Activated CD8-positive, alpha-beta memory T cell treated with anti-CD3 and anti-CD28 coated beads for 36 hours (primary cell): ENCODE results near the gene MYO15B. TPM values are rescaled to one million over a fixed set of nuclear protein-coding genes. Genes with fewer than 3 reads are reported as not detected.

Source experiments
- CTCF ChIA-PET: fragments of 350-600 bp; sonication (Branson Sonifier 250); formaldehyde crosslinking; loops from one replicate; lab custom pipeline; 2021; ENCODE audit warnings: antibody characterized with exemption; lab: Charles Lee
- POLR2A ChIA-PET: fragments of 350-600 bp; sonication (Branson Sonifier 250); formaldehyde crosslinking; loops from one replicate; lab custom pipeline; 2021; ENCODE audit warnings: antibody characterized with exemption; lab: Charles Lee
- total RNA-seq, 2 experiments: library from RNA; stranded (reverse); gene quantifications; one replicate each; pipeline ENCODE4 v1.2.3, GENCODE V29; 2021

The MYO15B gene
- total RNA-seq, 2 experiments from 2014 or later: 15.0 to 17.2 TPM

DNA sequence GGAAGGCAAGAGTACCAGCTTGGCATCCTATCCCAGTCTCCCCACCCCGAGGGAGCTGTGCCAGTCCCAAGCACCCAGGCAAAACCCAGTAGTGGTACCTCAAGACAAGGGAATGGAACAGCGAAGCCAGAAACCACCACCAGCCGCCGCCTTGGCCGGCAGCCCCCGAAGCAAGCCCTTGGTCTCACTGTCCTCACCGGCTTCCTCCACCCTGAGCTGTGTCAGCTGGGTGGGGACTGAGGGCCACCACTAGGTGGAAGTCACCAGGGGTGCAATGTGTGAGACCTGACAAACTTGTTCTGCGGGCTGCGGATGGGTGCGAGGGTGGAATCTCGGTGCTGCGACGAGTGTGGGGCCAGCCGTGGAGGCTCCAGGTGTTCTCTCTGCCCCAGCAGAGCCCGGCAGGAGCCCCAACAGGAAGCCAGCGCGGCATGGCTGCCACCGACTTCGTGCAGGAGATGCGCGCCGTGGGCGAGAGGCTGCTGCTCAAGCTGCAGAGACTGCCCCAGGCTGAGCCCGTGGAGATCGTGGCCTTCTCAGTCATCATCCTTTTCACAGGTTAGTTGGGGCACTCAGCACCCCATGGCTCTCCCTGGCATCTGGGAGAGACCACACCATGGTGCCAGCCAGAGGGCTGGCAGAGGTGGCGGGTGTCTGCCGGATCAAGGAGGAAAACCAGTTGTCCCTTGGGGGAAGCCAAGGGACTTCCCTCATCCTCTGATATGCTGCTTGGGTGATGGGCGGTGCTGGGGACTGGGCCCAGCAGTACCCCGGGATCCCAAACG lies 52.4 kb downstream of the MYO15B start:
- CTCF ChIA-PET: interaction anchor here (1.1 kb wide), 1 partner anchor 104 kb away, joined by 4 read pairs; no protein-coding TSS in a partner anchor
- POLR2A ChIA-PET: interaction anchor here (0.6 kb wide), 2 partner anchors 49 to 71 kb away, joined by 3 read pairs; no protein-coding TSS in a partner anchor

GRCh38 chr17:75640556-75641119 lies 53.0 kb downstream of the MYO15B start:
- CTCF ChIA-PET: interaction anchor here (1.1 to 2.1 kb wide), 3 partner anchors 7 to 103 kb away, joined by 4 to 12 read pairs (median 5); partner anchors contain the start of gene SMIM5
- POLR2A ChIA-PET: interaction anchor here (0.6 kb wide), 1 partner anchor 48 kb away, joined by 3 read pairs; no protein-coding TSS in a partner anchor

DNA sequence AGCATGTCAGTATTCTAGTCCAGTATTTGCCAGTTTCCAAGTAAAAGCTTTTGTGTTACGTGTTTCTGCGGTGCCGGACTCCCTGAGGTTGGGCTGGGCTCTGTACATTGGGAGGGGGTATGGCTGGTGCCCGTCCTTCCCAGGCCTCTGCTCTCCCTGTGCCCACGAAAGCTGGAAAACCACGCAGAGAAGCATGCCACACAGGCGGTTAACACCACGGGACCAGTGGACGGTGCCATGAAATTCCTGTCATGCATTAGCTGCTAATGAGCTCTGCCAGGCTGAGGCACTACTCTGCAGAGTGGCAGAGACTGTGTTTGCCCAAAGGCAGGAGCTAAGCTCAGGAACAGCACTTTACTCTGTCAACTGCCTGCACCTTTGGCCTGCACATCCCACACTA lies 53.7 kb downstream of the MYO15B start:
- CTCF ChIA-PET: interaction anchor here (1.6 to 2.1 kb wide), 2 partner anchors 8 to 16 kb away, joined by 5 to 12 read pairs; partner anchors contain the start of gene SMIM5
- POLR2A ChIA-PET: no interaction called here

GRCh38 chr17:75642182-75642783 lies 54.7 kb downstream of the MYO15B start:
- POLR2A ChIA-PET: no interaction called here

GRCh38 chr17:75642784-75643642 lies 55.4 kb downstream of the MYO15B start:
- CTCF ChIA-PET: interaction anchor here (2.1 to 5.3 kb wide), 2 partner anchors 9 to 10 kb away, joined by 12 to 35 read pairs; partner anchors contain the start of gene SMIM5
- POLR2A ChIA-PET: no interaction called here

More at GRCh38 chr17:75642182-75642783, 54.7 kb downstream of the MYO15B start:
- CTCF ChIA-PET: interaction anchor here (0.6 to 2.1 kb wide), 3 partner anchors 9 to 106 kb away, joined by 3 to 12 read pairs (median 5); partner anchors contain the start of gene SMIM5

GRCh38 chr17:75643643-75644017 lies 56.0 kb downstream of the MYO15B start:
- ChIA-PET POLR2A (no interaction called here), CTCF (interaction anchor here (1.4 to 5.3 kb wide), 2 partner anchors 10 to 107 kb away, joined by 5 to 35 read pairs; partner anchors contain the start of gene SMIM5)

DNA sequence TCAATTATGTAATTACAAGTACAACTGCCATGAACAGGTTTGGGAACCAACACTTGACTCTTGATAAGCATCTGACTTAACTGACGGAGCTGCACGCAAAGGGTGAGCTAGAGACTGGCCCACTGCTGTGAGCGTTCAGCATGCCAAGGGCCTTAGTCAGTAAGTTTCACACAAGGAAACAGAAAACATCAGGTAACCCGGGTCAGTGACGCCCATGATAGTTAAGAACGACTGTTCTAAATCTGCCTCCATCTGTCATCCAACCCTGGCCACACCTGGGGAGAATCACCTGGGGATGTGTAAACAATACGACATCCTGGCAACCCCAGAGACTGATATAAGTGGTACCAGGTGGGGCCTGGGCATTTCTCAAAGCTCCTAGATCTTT lies 57.9 kb downstream of the MYO15B start:
- POLR2A ChIA-PET: interaction anchor here (0.6 kb wide), 1 partner anchor 234 kb away, joined by 9 read pairs; no protein-coding TSS in a partner anchor
- CTCF ChIA-PET: interaction anchor here (0.6 to 5.3 kb wide), 7 partner anchors 12 to 123 kb away, joined by 3 to 35 read pairs (median 3); partner anchors contain the start of gene SMIM5

- POLR2A ChIA-PET: no interaction called here
- CTCF ChIA-PET: interaction anchor here (0.9 to 5.3 kb wide), 5 partner anchors 13 to 102 kb away, joined by 3 to 35 read pairs (median 4); partner anchors contain the start of genes RECQL5, SAP30BP and SMIM5
These were observed 58.5 kb downstream of the MYO15B start for GRCh38 chr17:75645889-75646637.

DNA sequence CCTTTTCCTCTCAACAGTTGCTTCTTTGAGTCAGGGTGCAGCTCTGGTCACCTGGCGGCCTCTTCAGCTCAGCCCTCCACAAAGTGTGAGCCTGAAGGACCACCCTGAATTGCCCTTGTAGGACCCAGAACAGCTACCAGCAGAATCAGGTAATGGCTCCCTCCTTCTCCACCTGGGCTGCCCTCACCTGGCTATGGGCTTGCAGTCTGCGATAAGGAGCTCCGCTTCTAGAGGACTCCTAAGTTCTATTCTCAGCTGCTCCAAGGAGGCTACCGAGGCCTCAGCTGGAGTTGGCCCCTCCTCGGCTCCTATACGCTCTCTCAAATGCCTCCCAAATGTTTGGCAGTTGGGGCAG lies 59.0 kb downstream of the MYO15B start:
- POLR2A ChIA-PET: no interaction called here
- CTCF ChIA-PET: interaction anchor here (0.6 to 5.3 kb wide), 4 partner anchors 13 to 101 kb away, joined by 3 to 35 read pairs (median 4); partner anchors contain the start of genes RECQL5, SAP30BP and SMIM5

GRCh38 chr17:75647061-75647460 lies 59.5 kb downstream of the MYO15B start:
- POLR2A ChIA-PET: no interaction called here
- CTCF ChIA-PET: interaction anchor here (0.6 to 5.3 kb wide), 3 partner anchors 14 to 101 kb away, joined by 3 to 35 read pairs (median 4); partner anchors contain the start of genes RECQL5, SAP30BP and SMIM5

DNA sequence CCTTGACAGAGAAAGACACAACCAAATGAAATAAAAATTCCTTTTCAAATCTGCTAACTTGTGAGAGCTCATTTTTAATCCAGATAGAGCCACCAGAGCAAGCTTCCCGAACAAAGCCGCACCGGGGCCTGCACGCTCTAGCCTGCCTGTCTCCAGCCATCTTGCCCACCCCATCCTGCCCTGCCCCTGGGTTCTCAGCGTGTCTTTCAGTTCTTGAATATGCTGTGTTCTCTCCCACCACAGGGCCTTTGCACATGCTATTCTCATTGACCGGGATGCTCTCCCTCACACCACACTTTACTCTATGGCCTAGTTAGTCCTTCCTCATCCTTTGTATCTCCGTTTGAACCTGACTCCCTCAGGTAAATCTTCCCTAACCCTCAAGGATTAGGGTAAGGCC lies 60.3 kb downstream of the MYO15B start:
- ChIA-PET CTCF (interaction anchor here (0.7 to 5.3 kb wide), 2 partner anchors 14 to 102 kb away, joined by 3 to 35 read pairs; partner anchors contain the start of gene SMIM5), POLR2A (no interaction called here)

GRCh38 chr17:75649687-75650086 lies 62.1 kb downstream of the MYO15B start:
- POLR2A ChIA-PET: no interaction called here

GRCh38 chr17:75650874-75651273 lies 63.3 kb downstream of the MYO15B start:
- ChIA-PET CTCF (interaction anchor here (1.3 to 8.3 kb wide), 2 partner anchors 18 to 99 kb away, joined by 3 to 49 read pairs; partner anchors contain the start of gene SMIM5), POLR2A (no interaction called here)

More at GRCh38 chr17:75649687-75650086, 62.1 kb downstream of the MYO15B start:
- CTCF ChIA-PET: interaction anchor here (1.2 to 1.8 kb wide), 3 partner anchors 16 to 100 kb away, joined by 3 to 9 read pairs (median 5); partner anchors contain the start of gene SMIM5

- CTCF ChIA-PET: interaction anchor here (0.6 to 8.3 kb wide), 6 partner anchors 19 to 101 kb away, joined by 3 to 49 read pairs (median 3); partner anchors contain the start of gene SMIM5
- POLR2A ChIA-PET: interaction anchor here (0.7 kb wide), 1 partner anchor 181 kb away, joined by 3 read pairs; no protein-coding TSS in a partner anchor
These were observed 64.7 kb downstream of the MYO15B start for GRCh38 chr17:75652341-75652740.

GRCh38 chr17:75652934-75653549 lies 65.4 kb downstream of the MYO15B start:
- ChIA-PET CTCF (interaction anchor here (0.6 to 8.3 kb wide), 7 partner anchors 20 to 101 kb away, joined by 3 to 49 read pairs (median 3); partner anchors contain the start of gene SMIM5), POLR2A (interaction anchor here (0.7 kb wide), 1 partner anchor 181 kb away, joined by 3 read pairs; no protein-coding TSS in a partner anchor)

DNA sequence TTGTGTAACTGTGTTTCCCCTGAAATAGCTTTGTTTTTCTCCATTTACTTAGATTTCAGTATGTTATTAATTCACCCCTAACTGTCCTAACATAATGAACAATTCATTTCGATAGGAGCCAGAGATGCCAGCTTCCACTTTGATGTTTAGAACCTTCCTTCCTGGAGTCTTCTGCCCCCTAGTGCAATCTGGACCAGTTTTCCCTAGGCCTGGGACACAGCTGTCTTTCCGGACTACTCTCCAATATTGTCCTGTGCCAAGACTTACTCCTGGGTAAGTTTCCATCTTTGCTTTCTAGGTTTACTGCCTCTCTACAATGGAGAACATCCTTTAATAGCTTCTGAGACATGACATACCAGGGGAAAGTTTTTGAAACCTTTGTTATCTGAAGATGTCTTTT lies 66.6 kb downstream of the MYO15B start:
- ChIA-PET POLR2A (no interaction called here), CTCF (interaction anchor here (0.6 to 8.3 kb wide), 3 partner anchors 21 to 213 kb away, joined by 3 to 49 read pairs (median 3); partner anchors contain the start of gene SMIM5)
